ENCODE data around the gene NPC1L1. TPM values are rescaled to one million over a fixed set of nuclear protein-coding genes. Genes with fewer than 3 reads are reported as not detected.
"Not testable (repeated sequence)": the region's sequence is repeated elsewhere in the genome, so short reads cannot be mapped to it uniquely, and the experiment has no call there.

NPC1L1 gene
- total RNA-seq, 1 donor from 2014 or later, result not detected

DNA sequence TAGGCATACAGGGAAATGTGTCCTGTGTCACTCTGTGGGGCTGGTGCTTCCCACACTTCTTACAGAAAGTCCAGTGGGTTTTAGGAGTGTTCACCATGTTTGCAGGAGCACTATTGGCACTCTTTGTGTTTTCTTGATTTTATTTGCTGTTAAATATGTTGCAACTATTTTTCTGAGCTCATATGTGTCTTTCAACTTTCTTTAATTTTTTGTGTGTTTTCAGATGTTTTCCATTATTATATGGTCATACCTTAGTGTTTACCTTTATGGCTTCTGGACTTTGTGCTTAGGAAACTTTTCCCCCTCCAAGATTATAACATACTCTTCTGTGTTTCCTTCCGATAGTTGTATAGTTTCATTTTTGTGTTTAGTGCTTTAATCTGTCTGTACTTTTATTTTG lies 29.9 kb downstream of the NPC1L1 start:
- DNase-seq (ENCODE audit: low read depth in 2 of 2), result no peak

DNA sequence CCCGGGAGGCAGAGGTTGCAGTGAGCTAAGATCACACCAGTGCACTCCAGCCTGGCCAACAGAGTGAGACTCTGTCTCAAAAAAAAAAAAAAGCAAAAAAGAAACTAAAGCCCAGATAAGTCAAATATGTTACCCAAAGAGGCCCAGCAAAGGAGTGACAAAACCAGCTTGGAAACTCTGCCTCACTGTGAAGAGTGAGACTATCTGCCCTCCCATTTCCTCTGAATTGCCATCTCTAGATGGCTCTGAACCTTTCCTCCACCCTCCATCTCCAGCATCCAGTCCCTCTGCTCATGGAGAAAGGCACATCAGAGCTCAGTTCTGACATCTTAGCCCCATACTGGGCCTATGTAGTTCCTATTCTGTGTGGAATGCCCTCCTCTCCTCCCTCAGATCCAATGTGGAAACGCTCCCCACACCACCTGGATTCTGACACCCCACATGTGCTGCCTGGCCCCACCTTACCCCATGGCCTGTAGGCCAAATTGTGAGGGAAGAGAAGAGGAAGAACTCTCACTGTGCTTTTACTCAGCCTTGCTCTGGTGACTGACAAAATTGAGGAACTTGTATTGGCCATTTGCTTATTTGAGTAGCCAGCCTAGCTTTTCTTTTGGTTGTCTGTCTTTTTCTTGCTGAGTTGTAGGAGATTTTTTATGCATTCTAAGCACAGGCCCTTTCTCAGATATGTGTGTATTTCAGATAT lies 32.7 kb downstream of the NPC1L1 start:
- no peak for DNase-seq (ENCODE audit: low read depth in 2 of 2)

DNA sequence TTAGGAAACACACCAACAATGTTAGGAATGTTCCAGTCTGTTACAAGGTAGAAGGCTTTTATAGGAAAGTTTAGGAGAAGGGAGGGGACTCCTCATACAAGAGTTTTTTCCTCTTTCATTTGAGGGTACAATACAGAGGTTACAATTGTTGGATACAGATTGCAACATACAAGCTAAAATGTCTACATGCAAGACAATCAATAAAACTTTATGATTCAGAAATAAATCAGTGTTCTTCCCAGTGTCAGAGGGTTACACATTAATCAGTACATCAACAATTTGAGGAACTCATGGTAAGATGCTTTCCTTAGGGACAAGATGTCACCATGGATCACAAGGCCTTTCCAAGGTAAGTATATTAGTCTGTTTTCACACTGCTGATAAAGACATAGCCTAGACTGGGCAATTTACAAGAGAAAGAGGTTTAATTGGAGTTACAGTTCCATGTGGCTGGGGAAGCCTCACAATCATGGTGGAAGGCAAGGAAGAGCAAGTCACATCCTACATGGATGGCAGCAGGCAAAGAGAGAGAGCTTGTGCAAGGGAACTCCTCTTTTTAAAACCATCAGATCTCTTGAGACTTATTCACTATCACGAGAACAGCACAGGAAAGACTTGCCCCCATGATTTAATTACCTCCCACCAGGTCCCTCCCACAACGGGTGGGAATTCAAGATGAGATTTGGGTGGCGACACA lies 34.4 kb downstream of the NPC1L1 start:
- not testable (repeated sequence) for DNase-seq (ENCODE audit: low read depth in 2 of 2)

DNA sequence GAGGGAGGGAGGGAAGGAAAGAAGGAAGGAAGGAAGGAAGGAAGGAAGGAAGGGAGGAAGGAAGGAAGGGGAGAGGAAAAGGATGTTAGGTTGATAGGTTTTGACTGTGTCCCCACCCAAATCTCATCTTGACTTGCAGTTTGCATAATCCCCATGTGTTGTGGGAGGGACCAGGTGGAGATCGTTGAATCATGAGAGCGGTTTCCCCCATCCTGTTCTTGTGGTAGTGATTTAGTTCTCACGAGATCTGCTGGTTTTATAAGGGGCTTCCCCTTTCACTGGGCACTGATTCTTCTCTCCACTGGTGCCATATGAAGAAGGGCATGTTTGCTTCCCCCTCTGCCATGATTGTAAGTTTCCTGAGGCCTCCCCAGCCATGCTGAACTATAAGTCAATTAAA lies 35.5 kb downstream of the NPC1L1 start:
- DNase-seq (ENCODE audit: low read depth in 2 of 2), result no peak

DNA sequence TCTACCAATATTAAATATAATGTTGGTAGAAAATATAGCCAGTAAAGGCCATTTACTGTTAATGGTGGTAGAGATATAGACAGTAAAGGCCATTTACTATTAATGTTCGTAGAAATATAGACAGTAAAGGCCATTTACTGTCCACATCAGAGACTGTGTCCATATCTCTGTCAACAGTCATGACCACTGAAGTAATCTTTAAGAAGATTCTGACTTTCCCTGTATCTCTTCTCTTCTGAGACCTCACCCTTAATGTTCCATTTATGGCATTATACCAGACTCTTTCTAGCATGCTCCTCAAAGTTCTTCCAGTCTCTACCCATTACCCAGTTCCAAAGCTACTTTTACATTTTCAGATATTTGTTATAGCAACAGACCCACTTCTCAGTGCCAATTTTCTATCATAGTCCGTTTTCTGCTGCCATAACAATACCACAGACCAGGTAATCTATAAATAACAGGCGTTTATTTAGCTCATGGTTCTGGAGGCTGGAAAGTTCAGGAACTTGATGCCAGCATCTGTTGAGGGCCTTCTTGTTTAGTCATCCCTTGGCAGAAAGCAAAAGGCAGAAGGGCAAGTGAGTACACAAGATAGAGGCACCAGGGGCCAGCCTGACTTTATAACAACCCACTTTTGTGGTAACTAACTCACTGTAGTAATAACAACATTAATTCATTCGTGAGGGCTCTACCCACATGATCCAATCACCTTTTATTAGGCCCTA lies 42.7 kb downstream of the NPC1L1 start:
- DNase-seq (ENCODE audit: low read depth in 2 of 2), result no peak

DNA sequence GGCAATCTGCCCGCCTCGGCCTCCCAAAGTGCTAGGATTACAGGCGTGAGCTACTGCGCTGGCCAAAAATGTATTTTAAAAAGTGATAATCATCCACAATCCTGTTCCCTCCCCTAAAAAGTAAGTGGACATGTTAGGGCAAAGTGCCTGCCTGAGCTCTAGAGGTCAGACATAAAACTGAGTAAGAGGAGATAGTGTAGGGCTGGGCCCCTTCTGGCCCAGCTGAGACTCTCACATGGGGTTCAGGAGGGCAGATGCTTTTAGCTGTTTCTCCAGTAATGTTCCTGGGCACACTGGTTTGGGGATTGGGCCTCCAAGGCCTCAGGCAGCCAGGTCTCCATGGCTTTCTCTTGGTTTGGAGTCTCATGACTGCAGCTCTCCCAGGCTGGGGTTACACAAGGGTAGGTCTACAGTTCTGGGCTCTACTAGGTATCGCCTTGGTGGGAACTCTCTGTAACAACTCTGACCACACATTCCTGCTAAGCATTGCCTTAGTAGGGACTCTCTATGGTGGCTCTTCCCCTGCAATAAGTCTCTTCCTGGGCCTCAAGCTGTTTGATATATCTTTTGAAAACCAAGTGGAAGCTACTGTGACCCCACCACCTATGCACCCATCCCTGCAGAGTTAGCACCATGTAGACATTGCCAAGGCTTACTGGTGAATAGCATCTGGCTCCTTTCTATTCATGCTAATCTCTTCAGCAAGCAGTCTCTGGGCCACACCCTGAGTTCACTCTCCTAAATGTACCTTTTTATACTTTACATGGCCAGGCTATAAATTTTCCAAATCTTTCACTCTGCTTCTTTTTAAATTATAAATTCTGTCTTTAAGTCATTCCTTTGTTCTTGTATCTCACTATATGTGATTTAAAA lies 43.7 kb downstream of the NPC1L1 start:
- DNase-seq (ENCODE audit: low read depth in 2 of 2), result no peak

DNA sequence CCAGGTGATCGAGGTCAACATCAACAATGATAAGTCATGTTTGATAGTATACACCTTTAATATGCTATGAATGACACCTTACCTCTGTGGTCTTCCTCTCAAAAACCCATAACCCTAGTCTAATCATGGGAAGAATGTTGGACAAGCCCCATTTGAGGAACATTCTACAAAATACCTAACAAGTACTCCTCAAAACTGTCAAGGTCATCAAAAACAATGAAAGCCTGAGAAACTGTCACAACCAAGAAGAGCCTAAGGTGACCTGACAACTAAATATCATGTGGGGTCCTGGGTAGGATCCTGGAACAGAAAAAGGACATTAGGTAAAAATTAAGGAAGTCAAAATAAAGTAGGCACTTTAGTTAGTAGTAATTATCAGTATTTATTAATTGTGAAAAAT lies 44.7 kb downstream of the NPC1L1 start:
- DNase-seq (ENCODE audit: low read depth in 2 of 2), result no peak

DNA sequence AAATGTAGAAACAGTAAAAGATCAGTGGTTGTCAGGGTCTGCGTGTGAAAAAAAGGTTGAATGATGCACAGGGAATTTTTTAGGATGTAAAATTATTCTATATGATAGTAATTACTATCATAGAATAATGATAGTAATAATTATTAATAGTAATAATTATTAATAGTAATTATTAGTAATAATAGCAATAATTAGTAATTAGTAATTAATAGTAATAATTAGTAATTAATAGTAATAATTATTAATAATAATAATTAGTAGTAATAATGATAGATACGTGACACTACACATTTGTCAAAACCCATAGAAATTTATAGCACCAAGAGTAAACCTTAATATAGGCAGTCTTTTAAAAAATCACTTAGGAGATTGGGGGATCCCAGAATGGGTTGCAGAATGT lies 46.2 kb downstream of the NPC1L1 start:
- DNase-seq (ENCODE audit: low read depth in 2 of 2), result no peak

DNA sequence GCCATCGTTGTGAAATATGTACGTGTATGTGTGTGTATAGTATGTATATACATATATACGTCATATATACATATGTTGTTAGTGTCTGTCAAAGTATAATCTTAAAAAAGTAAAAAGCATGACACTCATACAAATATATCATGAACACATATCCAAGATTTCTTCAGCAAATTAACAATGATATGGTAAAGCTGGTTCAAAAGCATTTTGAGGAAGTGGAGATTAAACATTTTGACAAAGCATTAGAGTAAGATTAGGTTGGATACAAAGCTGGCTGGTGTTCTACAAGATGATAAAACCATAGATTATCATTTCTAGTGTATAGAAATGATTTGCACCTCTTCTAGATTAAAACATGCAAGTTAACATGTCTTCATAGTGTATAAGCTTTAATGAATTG lies 49.9 kb downstream of the NPC1L1 start:
- DNase-seq (ENCODE audit: low read depth in 2 of 2), result no peak

DNA sequence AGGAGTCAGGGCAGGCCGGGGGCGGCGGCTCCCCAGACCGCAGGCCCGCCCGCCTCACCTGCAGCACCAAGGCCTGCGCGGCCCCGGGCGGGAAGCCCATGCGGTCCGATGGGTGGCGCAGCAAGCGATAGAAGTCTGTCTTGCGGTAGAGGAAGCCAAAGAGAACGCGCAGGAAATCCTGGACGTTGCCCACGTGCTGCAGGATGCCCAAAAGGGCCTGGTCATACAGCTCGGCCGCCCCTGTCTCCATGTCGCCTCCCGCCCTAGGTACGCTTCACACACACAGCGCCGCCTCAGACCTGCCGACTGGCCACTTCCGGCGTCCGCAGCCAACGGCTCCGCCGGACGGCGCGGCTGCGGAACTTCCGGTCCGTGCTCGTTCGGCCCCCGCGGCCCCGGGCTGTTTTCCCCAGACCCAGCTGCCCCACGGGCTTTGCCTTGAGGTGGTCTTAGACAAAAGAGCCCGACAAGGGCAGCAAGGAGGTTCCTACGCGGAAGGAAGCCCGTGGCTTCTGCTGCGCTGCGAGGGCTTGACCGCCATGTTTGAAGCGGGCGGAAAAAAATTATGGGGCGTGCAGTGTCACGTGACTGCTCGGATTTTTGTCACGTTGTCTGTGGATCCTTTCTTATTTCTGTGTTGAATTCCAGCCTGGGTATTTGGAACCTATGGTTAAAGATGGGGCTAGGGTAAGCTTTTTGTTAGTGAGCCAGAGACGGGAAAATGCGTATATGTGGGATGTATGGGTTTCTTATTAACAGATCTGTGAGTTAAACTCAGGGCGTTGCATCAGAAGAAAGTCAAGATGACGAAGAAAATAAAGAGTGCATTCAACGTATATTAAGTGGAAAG lies 50.6 kb downstream of the NPC1L1 start, which contains the start of gene NUDCD3:
Gene NUDCD3, minus strand, starts transcription at position 308 of the 850 bp plus-strand sequence. Its CDS starts 58 bp downstream, at position 250.
- peak; percentile 80 to 89 for DNase-seq (ENCODE audit: low read depth in 2 of 2)

DNA sequence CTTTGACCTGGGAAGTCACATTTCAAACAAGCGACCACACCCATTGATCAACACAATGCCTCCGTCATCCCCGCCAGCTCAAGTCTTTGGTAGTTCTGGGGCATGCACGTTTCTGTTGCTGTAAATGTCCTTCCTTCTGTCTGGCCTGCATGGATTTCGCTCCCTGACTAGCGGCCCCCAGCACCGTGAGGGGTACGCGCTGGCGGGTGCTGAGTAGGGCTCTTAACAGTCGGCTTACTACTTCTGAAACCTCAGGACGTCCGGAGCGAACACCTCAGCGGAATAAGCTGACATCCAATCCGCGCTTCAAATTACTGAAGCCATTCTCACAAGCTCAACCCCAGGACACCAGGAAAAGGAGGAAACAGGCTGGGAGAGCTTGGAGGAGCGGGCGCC lies 51.2 kb downstream of the NPC1L1 start:
- peak; percentile 10 to 52 for DNase-seq (ENCODE audit: low read depth in 2 of 2)

DNA sequence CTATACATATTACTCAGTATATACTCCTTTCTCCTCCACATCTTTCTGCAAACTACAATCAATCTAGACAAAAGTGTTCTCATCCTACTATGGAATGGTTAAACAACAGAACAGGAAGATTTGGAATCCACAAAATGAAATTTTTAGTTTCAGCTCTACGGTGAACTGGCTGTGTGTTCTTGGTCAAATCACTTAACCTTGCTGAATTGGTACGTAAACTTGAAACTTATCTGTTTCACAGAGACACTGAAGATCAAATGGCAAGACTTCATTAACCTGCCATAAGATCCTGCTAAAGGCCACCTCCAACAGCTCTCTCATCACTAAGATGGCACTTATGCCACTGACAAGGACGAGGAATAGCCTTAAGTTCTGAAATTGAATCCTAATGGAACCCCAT lies 52.2 kb downstream of the NPC1L1 start:
- DNase-seq (ENCODE audit: low read depth in 2 of 2), result no peak

DNA sequence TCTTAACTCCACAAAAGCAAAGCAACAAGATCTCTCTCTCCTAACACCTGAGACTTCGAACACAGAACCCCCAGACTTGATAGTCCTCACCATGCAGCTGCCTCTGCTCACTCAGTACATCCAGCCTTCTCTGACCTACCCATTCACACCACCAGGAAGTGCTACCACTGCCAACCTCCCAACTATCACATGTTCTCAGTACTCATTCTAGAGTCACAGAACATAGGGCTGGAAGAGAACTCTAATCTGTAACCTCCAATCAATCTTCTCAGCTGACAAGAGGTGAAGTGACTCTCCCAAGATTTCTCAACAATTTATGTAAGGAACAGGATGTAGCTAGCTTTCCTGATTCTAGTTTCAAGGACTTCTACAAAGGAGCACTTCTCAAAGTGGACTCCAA lies 54.4 kb downstream of the NPC1L1 start:
- peak in 1 of 2 donors; percentile 36 for DNase-seq (ENCODE audit: low read depth in 2 of 2)

DNA sequence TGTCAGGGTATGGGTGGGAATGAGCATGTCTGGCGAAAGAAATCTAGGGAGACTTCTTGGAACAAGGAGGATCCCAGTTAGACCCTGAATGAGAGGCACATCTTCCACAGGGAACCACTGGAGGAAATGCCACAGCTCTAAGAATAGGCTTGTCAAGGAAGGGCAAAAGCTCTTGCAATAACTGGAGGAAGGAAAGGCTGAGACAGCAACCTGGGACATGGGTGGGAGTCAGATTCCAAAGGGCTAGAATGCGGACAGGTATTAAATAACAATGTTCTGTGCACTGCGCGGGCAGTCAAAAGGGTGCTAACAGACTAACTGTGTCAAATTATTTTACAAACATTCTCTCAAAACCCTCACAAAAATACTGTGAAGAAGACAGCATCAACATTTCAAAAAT lies 55.1 kb downstream of the NPC1L1 start:
- DNase-seq (ENCODE audit: low read depth in 2 of 2), result no peak

DNA sequence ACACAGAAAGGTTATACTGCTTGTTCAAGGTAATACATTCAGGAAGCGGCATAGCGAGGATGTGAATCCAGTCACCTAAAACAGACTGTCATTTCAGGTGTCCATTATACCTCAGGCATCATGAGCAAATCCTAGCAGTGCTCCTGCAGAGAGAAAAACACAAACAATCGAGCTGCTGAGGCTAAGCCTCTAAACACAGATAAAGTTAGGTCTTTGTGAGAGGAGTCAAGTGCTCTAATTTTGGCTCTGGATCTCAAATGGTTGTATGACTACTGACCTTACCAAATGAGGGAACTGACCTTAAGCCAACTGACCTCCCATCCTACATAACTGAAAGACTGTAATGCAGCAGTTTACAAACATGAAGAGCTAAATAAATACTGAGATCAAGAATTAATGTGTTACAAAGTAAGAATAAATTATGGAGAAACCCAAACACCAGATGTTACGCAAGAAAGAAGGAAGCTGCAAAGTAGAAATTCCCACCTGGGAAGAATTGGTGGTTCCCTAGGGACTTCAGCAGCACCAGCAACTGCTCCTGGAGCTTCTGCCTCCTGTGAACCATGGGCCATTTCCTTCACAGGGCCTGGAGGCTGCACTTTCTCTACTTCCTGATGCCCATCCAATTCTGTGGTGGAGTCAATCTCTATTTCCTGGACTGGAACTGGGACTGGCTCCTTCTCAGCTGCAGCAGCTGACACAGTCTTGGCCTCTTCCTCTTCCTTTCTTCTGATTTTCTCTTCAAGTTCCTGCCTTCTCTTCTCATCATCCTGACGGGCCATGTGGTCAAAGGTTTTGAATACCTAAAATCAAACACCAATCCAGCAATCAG lies 56.4 kb downstream of the NPC1L1 start:
- peak in 1 of 2 donors; percentile 15 for DNase-seq (ENCODE audit: low read depth in 2 of 2)

DNA sequence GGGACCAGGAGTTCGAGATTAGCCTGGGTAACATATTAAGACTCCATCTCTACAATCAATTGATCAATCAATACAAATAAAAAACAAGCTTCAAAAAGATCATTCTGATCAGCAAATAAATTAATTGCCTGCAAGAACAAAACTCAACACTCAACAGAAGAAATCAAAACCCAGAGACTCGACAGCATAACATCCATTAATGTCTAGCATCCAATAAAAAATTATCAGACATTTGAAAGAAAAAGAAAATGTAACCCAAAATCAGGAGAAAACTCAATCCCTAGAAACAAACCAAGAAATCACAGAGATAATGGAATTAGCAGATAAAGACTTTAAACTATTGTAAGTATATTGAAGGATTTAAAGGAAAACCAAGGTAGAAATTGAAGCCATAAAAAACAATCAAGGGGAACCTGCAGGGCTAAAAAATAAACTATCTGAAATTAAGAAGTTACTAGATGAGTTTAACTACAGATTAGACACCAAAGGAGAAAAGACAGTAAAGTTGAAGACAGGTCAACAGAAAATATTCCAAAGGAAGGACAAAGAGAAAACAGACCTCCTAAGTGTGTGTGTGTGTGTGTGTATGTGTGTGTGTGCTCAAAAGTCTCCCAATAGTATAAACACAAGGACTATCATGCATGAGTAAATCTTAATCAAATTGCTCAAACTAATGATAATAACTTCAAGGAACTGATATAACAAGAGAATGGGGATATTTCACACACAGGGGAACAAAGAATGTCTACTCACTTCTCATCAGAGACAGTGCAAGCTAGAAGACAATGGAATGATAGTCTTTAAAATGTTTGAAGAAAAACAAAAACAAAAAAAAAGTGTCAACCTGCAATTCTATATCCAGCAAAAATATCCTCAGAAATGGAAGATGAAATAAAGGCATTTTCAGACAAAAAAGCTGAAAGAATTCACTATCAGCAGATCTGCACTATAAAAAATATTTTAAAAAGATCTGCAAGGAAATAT lies 58.3 kb downstream of the NPC1L1 start:
- no peak for DNase-seq (ENCODE audit: low read depth in 2 of 2)

DNA sequence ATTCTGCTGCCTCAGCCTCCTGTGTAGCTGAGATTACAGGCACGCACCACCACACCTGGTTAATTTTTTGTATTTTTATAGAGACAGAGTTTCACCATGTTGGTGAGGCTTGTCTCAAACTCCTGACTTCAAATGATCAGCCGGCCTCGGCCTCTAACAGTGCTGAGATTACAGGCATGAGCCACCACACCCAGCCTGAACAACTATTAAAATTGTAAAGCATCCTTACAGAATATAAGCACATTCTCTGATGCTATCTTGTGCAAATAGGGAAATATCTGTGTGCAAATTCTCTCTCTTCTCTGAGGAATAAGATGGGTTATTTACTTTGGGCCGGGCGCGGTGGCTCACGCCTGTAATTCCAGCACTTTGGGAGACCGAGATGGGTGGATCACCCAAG lies 63.2 kb downstream of the NPC1L1 start:
- no peak for DNase-seq (ENCODE audit: low read depth in 2 of 2)

DNA sequence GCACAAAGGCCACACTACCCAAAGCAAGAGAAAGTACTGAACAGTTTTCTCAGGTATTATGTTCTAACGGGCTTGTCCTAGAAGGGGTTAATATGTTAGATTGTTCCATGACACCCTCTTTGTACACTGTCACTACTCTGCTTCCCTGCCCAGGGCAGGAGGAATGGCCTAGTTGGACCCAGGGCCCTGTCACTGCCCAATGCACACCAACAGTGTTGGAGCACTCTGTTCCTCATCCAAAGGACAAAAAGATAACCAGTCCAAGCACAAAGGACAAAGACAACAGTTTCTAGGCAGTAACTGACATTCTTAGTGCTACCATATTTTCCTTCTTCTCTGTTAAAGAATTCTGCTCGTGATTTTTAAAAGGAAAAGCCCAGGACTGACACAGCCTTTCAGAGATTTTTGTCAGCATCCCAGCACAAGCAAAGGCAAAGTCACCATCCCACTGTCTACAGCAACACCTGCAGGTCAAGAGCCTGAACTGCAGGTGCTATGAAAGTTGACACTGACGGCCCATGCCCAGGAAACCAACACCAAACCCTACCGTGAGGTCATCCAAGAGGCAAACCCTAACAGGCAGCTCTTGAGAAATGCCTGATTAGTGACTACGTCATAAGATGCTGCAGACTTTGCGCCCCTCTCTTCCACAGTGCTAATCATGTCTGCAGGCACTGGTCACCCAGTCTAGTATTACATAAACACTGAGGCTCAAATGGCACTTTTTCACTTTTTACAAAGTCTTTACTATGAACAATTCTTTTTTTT lies 63.9 kb downstream of the NPC1L1 start:
- peak; percentile 54 to 78 for DNase-seq (ENCODE audit: low read depth in 2 of 2)

All from dermis microvascular lymphatic vessel endothelial cell (primary cell).